BLaER1 treated with 17β-estradiol and CSF1 and Interleukin-3, amounts not matched to agents 10 nM and 100 nM (cell line): ENCODE measurements around the gene VPREB1.

Source experiments
- H3K27ac ChIP-seq, 11 experiments: shearing (Covaris generic); formaldehyde crosslinking; 2 replicates each; pipeline ENCODE4 v1.8.1; 2022
- H3K27me3 ChIP-seq, 11 experiments: shearing (Covaris generic); formaldehyde crosslinking; 2 replicates each; pipeline ENCODE4 v1.8.1; 2022
- H3K36me3 ChIP-seq, 11 experiments: shearing (Covaris generic); formaldehyde crosslinking; 2 replicates each; pipeline ENCODE4 v1.8.1; 2022
- H3K4me1 ChIP-seq, 10 experiments: shearing (Covaris generic); formaldehyde crosslinking; 2 replicates each; pipeline ENCODE4 v1.8.1; 2022
- H3K4me2 ChIP-seq, 11 experiments: shearing (Covaris generic); formaldehyde crosslinking; 2 replicates each; pipeline ENCODE4 v1.8.1; 2022
- H3K4me3 ChIP-seq, 10 experiments: shearing (Covaris generic); formaldehyde crosslinking; 2 replicates each; pipeline ENCODE4 v1.8.1; 2022
- H3K9ac ChIP-seq, 11 experiments: shearing (Covaris generic); formaldehyde crosslinking; 2 replicates each; pipeline ENCODE4 v1.8.1; 2022
- H3K9me3 ChIP-seq, 11 experiments: shearing (Covaris generic); formaldehyde crosslinking; replicated peaks in 1 of 11; 2 replicates each; pipeline ENCODE4 v1.8.1; 2022
- H4K20me1 ChIP-seq, 11 experiments: shearing (Covaris generic); formaldehyde crosslinking; 2 replicates each; pipeline ENCODE4 v1.8.1; 2022
- Cebpa-rat ChIP-seq, 11 experiments: shearing (Covaris generic); IDR thresholded peaks; 2 replicates each; pipeline ENCODE4 v1.8.1; 2022

The VPREB1 gene, protein sequence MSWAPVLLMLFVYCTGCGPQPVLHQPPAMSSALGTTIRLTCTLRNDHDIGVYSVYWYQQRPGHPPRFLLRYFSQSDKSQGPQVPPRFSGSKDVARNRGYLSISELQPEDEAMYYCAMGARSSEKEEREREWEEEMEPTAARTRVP

DNA sequence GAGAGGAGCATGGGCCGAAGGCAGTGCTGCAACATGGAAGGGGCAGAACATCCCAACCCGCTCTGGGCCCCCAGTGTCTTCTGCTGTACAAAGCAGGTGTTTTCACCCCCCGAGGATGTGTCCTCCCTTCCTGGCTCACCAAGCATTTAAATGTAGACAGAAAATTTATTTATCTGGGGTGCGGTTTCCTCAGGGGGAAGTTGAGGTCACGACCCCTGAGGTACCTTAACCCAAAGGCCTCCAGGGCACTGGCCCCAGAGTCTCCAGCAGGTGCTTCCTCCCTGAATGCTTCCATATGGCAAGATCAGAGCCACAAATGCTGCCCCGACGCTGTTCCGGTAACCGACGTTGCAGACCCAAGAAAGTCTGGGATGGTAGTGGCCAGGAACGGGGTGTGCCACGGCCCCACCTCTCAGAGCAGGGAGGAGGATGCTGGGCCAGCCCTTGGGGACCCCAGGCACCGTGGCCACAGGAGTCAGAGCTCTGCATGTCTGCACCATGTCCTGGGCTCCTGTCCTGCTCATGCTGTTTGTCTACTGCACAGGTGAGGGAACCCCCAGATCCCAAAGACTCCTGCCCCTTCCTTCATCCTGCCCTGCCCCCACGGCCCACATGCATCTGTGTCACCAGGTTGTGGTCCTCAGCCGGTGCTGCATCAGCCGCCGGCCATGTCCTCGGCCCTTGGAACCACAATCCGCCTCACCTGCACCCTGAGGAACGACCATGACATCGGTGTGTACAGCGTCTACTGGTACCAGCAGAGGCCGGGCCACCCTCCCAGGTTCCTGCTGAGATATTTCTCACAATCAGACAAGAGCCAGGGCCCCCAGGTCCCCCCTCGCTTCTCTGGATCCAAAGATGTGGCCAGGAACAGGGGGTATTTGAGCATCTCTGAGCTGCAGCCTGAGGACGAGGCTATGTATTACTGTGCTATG is at the start of gene VPREB1:
TSS of gene VPREB1 (plus strand) at position 471 of the 935 bp plus-strand sequence. CDS start at position 499, 28 bp downstream.
- H4K20me1 ChIP-seq: no peaks in the 10 kb centered on the region; a peak in 1 of 22 replicates
- peaks cover 43 to 86% (median 76%) of the 10 kb centered on the region in 10 experiments for H3K4me1 ChIP-seq
- peak within 1 kb of the TSS; percentile 63 to 98 (median 95) for H3K4me2 ChIP-seq
- peaks cover 0 to 7% (median 0%) of the 10 kb centered on the region in 11 experiments; a peak in 2 of 22 replicates for H3K27me3 ChIP-seq
- H3K36me3 ChIP-seq: peaks cover 0 to 26% (median 0%) of the 10 kb centered on the region in 11 experiments; a peak in 1 of 22 replicates
- 0 out of 22 replicates have a peak, but pooled peaks of 3 of the 11 experiments have one; percentile 8 to 31 (median 22) for TF ChIP-seq Cebpa-rat (IDR thresholded peaks at IDR 0.05)
- peak within 1 kb of the TSS in 10 of 11 experiments; percentile 50 to 96 (median 94); a peak in 18 of 22 replicates for H3K27ac ChIP-seq
- peak within 1 kb of the TSS; percentile 50 to 94 (median 87); a peak in 19 of 22 replicates for H3K9ac ChIP-seq
- H3K9me3 ChIP-seq: no peaks in the 10 kb centered on the region
- peak within 1 kb of the TSS in 9 of 10 experiments; percentile 17 to 90 (median 67); a peak in 18 of 20 replicates for H3K4me3 ChIP-seq

DNA sequence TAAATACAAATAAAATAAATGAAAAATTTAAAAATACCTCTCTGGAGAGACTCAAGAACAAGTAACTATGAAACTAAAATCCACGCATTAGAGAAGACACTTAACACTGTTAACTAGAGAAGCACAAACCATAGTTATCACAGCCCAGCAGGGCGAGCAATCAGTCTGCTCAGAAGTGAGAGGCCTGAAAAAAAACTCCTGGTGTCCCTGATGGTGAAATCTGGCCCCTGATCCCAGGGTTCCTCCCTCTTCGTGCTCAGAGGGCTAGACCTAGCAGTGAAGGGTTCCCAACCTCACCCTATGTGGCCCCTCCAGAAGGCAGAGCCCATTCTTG is 49.7 kb upstream of the VPREB1 start:
- Histone ChIP-seq H4K20me1 (no peaks in the 10 kb centered on the region), H3K9ac (no peak overlapping the region), H3K4me1 (peaks cover 0 to 51% (median 43%) of the 10 kb centered on the region in 10 experiments; a peak in 15 of 20 replicates), H3K36me3 (no peaks in the 10 kb centered on the region), H3K27me3 (no peaks in the 10 kb centered on the region), H3K4me2 (peak overlapping the region in 3 of 11 experiments; percentile 81 to 86 (median 84); a peak in 5 of 22 replicates), H3K9me3 (peaks cover 0 to 5% (median 0%) of the 10 kb centered on the region in 11 experiments; a peak in 5 of 22 replicates), H3K4me3 (no peak overlapping the region), H3K27ac (no peak overlapping the region; a peak in 1 of 22 replicates)
- no peak for TF ChIP-seq Cebpa-rat (IDR thresholded peaks at IDR 0.05)

DNA sequence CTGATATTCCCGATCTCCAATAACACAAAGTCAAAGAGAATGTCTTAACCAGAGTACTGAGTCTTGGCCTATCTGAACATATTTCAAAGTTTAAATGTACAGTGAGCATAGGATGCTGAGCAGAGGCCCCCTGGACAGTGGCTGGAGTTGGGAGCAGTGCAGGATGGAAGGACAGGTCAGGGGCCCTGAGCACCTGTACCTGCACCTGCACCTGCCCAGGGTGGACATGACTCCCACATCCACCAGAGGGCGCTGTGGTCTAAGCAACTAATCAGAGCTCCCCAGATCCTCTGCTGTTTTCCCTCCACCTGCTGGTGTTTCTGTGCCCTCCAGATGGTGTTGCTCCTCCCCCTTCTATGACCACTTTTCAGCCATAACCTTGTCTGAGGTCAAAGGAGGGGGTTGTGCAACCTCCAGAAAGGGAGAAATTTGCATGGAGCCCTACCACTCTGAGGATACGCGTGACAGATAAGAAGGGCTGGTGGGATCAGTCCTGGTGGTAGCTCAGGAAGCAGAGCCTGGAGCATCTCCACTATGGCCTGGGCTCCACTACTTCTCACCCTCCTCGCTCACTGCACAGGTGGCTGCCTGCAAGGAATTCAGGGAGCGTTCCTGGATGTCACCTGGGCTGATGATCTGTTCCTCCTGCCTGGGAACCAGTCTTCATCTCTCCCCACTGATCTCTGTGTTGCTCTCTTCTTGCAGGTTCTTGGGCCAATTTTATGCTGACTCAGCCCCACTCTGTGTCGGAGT is 49.1 kb upstream of the VPREB1 start:
- peak overlapping the region in 8 of 11 experiments; percentile 24 to 86 (median 67); a peak in 16 of 22 replicates for H3K4me2 ChIP-seq
- peaks cover 0 to 56% (median 48%) of the 10 kb centered on the region in 10 experiments; a peak in 15 of 20 replicates for H3K4me1 ChIP-seq
- TF ChIP-seq Cebpa-rat (IDR thresholded peaks at IDR 0.05): peak in 5 of 11 experiments; percentile 18 to 76 (median 29); a peak in 3 of 22 replicates
- no peak overlapping the region for H3K4me3 ChIP-seq
- H4K20me1 ChIP-seq: no peaks in the 10 kb centered on the region
- peak overlapping the region in 4 of 11 experiments; percentile 3 to 55 (median 46); a peak in 6 of 22 replicates for H3K27ac ChIP-seq
- no peaks in the 10 kb centered on the region for H3K9me3 ChIP-seq
- H3K9ac ChIP-seq: peak overlapping the region in 1 of 11 experiments; percentile 23; a peak in 1 of 22 replicates
- no peaks in the 10 kb centered on the region for H3K36me3 ChIP-seq
- H3K27me3 ChIP-seq: no peaks in the 10 kb centered on the region

DNA sequence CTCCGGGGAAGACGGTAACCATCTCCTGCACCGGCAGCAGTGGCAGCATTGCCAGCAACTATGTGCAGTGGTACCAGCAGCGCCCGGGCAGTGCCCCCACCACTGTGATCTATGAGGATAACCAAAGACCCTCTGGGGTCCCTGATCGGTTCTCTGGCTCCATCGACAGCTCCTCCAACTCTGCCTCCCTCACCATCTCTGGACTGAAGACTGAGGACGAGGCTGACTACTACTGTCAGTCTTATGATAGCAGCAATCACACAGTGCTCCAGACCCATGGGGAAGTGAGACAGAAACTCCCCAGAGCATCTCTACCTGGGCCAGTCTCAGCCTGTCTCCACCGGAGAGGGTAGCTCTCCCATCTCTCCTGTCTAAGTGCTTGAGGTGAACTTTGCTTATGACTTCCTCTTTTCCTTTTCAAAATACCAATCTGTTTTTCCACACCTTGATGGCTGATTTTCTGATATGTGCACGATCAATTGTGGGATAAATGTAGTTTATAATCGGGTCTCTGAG is 48.5 kb upstream of the VPREB1 start:
- Histone ChIP-seq H3K9ac (peak overlapping the region in 1 of 11 experiments; percentile 23; a peak in 1 of 22 replicates), H3K4me1 (peaks cover 0 to 63% (median 55%) of the 10 kb centered on the region in 10 experiments; a peak in 16 of 20 replicates), H3K27me3 (no peaks in the 10 kb centered on the region), H3K4me3 (no peak overlapping the region), H3K36me3 (no peaks in the 10 kb centered on the region), H3K4me2 (peak overlapping the region in 8 of 11 experiments; percentile 24 to 86 (median 67); a peak in 16 of 22 replicates), H4K20me1 (no peaks in the 10 kb centered on the region), H3K9me3 (no peaks in the 10 kb centered on the region), H3K27ac (peak overlapping the region in 4 of 11 experiments; percentile 3 to 55 (median 46); a peak in 5 of 22 replicates)
- TF ChIP-seq Cebpa-rat (IDR thresholded peaks at IDR 0.05): no peak

DNA sequence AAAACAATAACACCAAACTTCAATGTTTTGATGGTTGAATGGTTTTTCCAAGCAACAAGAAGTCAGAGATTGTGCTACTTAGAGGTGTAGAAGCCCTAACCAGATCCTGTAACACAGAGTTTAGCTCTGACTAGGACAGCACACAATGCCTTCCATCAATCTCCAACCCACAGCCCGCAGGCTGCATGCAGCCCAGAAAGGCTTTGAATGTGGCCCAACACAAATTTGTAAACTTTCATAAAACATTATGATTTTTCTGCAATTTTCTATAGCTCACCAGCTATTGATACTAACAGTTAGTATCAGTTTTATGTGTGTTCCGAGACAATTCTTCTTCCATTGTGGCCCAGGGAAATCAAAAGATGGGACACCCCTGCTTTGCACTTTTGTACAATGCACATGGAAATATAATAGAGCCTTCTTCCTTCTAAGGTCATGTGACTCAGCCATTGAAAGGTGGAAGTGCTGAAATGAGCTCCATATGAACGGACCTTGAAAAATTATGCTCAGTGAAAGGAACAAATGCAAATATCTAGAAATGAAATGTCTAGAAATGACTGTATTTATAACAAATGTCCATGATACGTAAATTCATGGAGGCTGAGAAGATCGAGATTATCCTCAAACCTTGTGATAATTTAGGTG is 47.6 kb upstream of the VPREB1 start:
- no peaks in the 10 kb centered on the region; a peak in 1 of 22 replicates for H4K20me1 ChIP-seq
- H3K27me3 ChIP-seq: no peaks in the 10 kb centered on the region
- H3K27ac ChIP-seq: no peak overlapping the region
- H3K9ac ChIP-seq: no peak overlapping the region
- no peak overlapping the region for H3K4me3 ChIP-seq
- peaks cover 7 to 71% (median 63%) of the 10 kb centered on the region in 10 experiments; a peak in 19 of 20 replicates for H3K4me1 ChIP-seq
- peak overlapping the region in 4 of 11 experiments; percentile 11 to 86 (median 82); a peak in 4 of 22 replicates for H3K4me2 ChIP-seq
- TF ChIP-seq Cebpa-rat (IDR thresholded peaks at IDR 0.05): no peak
- H3K9me3 ChIP-seq: no peaks in the 10 kb centered on the region
- no peaks in the 10 kb centered on the region for H3K36me3 ChIP-seq

DNA sequence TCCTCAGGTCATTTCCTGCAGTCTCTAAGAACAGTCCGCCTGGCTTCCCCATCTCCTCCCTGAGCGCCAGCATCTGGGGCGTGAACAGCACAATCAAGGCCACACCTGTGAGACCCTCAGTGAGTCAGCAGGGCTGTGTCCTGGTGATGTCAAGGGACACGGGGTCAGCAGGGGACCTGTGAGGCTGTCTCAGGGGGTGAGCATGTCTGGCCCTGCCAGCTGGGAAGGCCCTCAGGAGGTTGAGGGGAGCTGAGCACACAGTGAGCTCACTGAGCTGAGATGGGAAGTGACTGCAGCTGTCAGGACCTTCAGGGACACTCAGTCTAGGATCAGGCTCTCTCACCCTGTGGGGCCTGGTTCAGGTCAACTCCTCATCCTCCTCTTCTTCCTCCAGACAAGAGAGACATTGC is 46.6 kb upstream of the VPREB1 start:
- Histone ChIP-seq H3K4me1 (peaks cover 7 to 78% (median 66%) of the 10 kb centered on the region in 10 experiments; a peak in 19 of 20 replicates), H3K9ac (peak overlapping the region in 3 of 11 experiments; percentile 8 to 30 (median 12); a peak in 3 of 22 replicates), H3K9me3 (peaks cover 0 to under 1% (median 0%) of the 10 kb centered on the region in 11 experiments; a peak in 1 of 22 replicates), H3K27ac (peak overlapping the region in 3 of 11 experiments; percentile 4 to 21 (median 9); a peak in 2 of 22 replicates), H3K4me3 (no peak overlapping the region), H4K20me1 (no peaks in the 10 kb centered on the region; a peak in 1 of 22 replicates), H3K4me2 (peak overlapping the region in 9 of 11 experiments; percentile 15 to 90 (median 81); a peak in 14 of 22 replicates), H3K36me3 (no peaks in the 10 kb centered on the region), H3K27me3 (no peaks in the 10 kb centered on the region)
- TF ChIP-seq Cebpa-rat (IDR thresholded peaks at IDR 0.05): no peak

DNA sequence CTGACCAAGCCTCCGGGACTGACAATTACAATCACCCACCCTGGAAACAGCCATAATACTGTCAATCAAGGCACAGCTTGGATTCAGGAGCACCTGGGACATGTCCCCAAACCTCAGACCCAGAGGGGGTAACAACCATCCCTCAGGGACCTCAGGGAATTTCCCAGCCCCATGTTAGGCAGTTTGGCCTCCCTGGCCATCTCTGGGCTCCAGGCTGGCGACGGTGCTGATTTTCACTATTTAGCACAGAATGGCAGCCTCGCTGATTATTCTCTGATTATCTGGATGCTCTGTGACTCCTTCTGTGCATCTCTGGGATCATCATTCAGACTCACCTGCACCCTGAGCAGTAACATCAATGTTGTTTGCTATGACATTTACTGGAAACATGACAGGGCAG is 45.8 kb upstream of the VPREB1 start:
- TF ChIP-seq Cebpa-rat (IDR thresholded peaks at IDR 0.05): no peak
- peaks cover 7 to 78% (median 66%) of the 10 kb centered on the region in 10 experiments; a peak in 19 of 20 replicates for H3K4me1 ChIP-seq

More for the DNA sequence above, 45.8 kb upstream of the VPREB1 start:
- no peaks in the 10 kb centered on the region for H3K27me3 ChIP-seq
- no peaks in the 10 kb centered on the region; a peak in 1 of 22 replicates for H4K20me1 ChIP-seq
- H3K4me3 ChIP-seq: no peak overlapping the region
- H3K36me3 ChIP-seq: no peaks in the 10 kb centered on the region
- peak overlapping the region in 4 of 11 experiments; percentile 4 to 35 (median 15); a peak in 1 of 22 replicates for H3K27ac ChIP-seq
- peak overlapping the region in 9 of 11 experiments; percentile 15 to 90 (median 81); a peak in 15 of 22 replicates for H3K4me2 ChIP-seq
- peak overlapping the region in 4 of 11 experiments; percentile 5 to 12 (median 9); a peak in 3 of 22 replicates for H3K9ac ChIP-seq
- peaks cover 0 to 7% (median 0%) of the 10 kb centered on the region in 11 experiments; a peak in 2 of 22 replicates for H3K9me3 ChIP-seq
